Measurements from ENCODE around the gene MRPS27. TPM values are rescaled to one million over a fixed set of nuclear protein-coding genes. Genes with fewer than 3 reads are reported as not detected.

MRPS27 gene
- 71.3 and 71.7 TPM in 2 replicates for total RNA-seq
- 38.9 TPM for polyA plus RNA-seq (2012)

DNA sequence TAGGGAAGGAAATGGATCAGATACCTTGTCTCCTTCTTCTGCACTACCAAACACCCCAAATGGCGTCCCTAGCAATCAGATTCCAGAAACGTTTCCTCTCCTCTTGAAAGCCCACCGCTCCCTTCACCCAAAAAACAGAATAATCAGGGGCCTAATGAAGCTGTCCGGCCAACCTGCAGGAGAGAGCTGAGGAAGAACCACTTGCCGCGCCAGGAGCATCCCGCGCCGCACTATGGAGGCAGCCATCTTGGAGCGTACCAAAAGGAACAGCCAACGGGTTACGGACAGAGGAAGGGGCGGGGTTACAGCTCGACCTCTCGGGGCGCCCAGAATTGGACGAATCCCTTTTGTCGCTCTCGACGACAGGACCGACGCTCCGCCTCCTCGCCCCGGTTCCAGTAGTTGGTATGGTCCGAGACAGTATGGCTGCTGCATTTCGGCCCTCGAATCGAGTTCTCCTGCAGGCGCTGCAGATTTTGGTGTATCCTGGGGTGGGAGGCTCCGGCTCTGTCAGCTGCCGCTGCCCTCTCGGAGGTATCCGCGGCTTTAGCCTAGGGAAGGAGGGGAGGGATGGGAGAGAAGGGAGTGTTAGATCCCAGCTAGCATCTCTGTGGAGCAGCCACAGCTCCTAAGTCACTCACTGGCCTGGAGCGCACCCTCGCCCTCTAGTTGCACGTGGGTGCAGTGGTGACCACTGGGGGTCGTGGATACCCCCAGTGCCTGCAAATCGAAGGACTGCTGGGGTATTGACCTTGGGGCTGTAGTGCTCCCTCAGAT, at the start of gene MRPS27, which contains the start of gene PTCD2:
Gene MRPS27, minus strand, starts transcription at position 265 of the 777 bp plus-strand sequence. Its CDS starts 19 bp downstream, at position 246.
Gene PTCD2, plus strand, starts transcription at position 398 of the 777 bp plus-strand sequence. Its CDS starts 10 bp downstream, at position 408.
- DNase-seq (ENCODE audit: low read depth) = peak; percentile 99

DNA sequence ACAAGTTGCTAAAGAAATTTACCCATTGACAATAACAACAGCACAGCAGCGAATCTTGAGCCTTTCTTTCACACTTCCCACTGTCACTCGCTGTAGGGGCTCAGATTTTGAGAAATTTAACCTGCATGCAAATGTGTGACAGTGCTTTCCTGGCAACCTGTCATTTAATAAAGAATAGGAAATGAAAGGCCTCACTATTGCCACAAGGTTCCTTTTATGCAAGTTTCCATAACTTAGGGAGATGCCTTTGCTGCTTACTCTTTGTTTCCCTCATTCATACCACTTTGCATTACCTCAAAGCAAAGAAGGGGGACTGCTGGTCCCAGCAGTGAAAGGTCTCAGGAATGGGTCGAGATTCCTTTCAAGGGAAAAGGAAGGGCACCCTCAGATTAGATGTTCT, 49.7 kb upstream of the MRPS27 start:
- no peak for DNase-seq (ENCODE audit: low read depth)

DNA sequence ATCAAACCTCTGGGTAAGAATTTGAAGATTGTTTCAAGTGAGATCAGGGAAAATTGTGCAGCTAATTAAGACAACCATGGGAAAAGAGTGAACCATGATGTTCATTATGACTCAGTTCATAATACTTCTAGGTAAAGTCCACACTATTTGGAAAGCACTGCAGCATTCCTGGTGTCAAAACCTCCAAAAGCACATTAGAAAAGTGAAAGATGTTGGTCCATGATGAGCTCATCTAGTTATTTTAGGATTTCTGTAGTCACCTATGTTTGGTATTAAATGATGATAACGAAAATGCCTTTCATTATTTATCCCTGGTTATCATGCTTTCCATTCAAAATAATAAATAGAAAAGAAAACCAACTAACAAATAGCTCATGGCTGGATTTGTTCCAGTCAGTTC, 49.3 kb upstream of the MRPS27 start:
- DNase-seq (ENCODE audit: low read depth) = no peak

DNA sequence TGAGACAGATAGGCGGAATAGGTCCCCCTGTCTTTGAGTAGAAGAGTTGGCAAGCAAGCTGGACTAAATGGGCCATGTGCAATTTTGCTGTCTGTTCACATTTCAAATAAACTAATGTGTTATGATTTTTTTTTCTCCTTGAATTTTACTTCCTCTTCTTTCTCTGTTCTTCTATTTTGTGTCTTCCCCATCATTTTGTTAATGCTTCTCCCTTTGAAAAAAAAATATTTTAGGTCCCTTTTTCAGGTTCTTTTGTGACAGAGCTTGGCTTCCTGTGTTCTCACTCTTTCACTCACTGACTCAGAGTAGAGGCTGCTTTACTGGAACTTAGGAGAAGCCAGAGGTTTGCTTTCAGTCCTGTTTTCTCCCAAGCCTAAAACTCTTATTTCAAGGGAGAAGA, 48.2 kb upstream of the MRPS27 start:
- no peak for DNase-seq (ENCODE audit: low read depth)

DNA sequence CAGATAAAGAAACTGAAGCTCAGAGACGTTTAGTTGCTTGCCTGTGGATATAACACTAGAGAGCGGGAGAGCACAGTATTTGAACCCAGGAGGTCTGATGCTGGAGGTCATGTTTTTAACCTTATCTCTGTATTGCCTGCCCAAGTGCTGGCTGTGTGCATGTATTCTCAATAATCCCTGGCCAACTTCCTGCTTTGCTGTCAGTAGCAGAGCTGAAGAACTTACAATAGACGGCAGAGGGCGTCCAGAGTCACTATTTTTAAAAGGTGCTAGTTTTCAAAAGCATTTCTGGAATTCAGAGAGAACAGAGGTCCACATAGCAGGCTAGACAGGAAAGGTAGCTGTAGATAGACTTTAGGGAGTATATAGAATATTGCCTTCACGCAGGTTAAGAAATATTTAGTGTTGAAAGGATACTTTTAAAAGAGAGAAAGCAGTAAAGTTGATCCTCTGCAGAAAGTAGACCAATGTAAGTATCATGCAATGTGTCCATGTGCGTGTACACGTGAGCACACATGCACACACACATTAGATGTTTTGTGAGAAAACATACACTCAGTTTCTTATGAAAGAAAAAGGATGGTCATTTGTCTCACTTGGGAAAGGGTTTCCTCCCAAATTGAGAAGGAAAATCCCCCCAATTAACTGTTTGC, 46.4 kb upstream of the MRPS27 start:
- peak; percentile 86 for DNase-seq (ENCODE audit: low read depth)

DNA sequence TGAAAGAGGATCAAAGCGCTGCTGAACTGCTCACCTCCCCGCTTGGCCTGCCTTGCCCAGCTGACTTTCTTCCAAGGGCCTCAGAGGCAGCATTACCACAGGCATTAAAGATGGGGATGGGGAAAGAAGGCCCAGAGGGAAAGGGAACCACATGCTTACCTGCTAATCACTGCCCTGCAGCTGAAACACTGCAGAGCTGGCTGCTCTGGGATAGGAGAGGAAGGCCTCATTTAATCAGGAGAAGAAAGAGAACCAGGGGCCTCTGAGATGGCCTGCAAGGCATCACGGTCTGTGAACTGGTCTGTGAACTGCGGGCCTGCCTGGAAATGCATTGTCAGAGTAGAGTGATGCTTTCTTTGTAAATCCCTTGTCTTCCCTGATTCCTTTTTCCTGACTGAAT, 44.9 kb upstream of the MRPS27 start:
- no peak for DNase-seq (ENCODE audit: low read depth)

DNA sequence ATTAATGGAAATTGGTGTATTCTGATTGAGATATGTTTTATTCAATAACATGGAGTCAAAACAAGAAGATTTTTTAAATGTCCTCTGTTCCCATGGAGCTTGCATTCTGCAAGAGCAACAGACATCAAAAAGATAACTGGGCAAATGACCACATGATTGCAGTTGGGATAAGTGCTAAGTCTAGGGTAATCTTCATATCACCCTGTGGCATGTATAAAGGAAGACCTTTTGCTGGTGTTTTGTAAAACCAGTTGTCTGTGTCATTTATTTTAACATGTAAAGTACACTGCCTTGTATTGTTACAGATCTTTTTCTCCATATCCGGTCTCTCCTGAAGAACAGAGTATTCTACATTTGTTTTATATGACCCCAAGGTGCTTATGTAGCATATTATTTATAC, 44.1 kb upstream of the MRPS27 start:
- peak; percentile 67 for DNase-seq (ENCODE audit: low read depth)

DNA sequence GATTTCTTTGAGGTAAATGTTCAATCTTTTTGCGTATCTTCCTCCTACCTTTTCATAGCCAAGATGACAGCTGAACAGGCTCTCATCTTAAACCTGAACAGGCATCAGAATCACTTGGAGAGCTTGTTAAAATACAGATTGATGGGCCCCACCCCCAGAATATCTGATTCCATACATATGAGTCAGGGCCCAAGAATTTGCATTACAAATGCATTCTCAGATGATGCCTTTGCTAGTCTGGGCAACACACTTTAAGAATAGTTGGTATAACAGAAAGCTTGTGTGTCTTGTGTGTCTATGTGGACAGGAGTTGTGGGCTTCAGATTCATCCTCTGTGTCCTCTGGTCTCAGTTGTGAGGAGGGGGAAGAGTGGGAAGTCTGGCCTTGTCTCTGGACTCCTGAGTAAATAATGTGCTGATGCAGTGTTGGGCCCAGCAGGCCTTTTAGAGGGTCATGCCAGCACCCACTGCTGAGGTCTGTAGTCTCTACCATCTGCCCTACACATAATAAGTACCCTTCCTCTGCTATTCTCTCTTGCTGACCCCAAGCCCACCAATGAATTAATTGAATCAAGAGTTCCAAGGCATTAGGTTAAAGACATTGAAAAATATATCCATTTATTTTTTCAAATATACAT, 43.2 kb upstream of the MRPS27 start:
- DNase-seq (ENCODE audit: low read depth) = peak; percentile 78

DNA sequence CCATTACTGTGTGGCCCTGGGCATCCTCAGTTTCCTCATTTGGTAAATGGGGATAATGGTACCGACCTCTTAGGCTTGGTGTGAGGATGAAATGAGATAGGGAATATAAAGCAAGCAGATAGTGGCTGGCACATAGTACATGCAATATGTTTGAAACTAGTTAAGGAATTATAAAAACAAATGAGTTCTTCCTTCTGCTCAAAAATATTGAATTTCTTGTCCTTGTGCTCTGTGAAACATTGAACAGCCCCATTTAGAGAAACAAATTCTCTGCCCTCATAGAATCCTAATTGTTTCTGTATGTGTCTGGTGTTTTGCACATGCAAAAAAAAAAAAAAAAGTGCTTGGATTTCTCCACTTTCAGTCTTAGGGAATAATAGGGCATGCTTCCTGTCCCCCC, 39.8 kb upstream of the MRPS27 start:
- no peak for DNase-seq (ENCODE audit: low read depth)

DNA sequence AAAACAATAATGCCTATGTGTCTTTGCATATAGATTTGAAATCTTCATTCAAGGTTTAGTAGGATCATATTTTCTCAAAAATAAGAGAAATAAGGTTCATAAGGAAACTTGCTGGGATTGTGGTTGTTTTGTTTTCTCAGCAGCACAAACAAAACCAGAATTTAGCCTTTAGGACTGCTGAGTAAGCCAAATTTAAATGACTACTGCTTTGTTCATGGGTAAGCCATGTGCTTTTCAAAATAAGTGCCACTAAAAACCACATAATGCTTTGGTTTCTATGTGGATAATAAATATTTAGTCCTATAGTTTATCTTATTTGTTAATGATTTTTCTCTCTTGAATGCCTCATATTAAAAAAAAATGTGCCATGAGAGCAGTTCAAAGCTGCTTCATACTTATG, 38.9 kb upstream of the MRPS27 start:
- DNase-seq (ENCODE audit: low read depth) = no peak

DNA sequence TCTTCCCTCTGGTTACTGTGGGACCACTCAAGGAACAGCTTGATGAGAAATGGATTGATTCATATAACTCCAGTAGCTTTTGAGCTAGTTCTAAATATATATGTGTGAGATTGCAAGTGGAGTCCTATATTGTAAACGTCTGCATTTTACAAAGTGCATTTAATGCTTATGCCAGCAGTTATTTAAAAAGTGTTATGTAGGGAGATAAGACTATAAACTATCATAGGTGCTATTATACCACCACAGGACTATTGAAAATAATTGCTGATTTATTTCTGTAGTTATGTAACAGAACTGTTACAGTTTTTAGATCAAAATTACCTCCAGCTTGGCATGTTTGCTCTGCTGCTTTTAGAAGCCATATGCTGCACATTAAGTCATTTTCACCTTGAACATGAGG, 36.3 kb upstream of the MRPS27 start:
- no peak for DNase-seq (ENCODE audit: low read depth)

DNA sequence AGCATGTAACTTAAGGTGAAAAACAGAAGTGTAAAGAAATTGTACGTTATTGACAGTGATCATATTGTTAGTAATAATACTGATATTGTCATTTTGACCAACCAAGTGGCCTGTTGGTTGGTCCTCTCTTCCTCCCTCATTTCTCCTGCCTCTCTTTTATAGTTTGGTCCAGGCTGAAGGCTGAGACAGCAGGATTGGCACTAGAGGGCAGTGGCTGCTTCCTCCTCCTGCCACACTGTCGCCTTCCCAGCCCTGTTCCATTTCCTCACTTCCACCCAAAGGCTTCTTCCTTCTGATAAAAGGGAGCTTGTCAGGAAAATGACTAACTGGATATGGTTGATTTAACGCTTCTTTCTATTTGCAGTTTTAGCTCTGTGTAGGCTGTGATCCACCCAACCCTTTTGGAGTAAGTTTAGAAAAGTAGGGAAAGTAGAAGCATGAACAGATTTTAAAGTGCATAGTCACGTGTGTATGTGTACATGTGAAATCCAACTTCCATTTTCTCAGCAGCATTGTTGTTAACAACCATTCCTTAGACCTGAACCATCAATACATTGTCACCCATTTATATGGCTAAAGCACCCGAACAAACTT, 35.8 kb upstream of the MRPS27 start:
- DNase-seq (ENCODE audit: low read depth) = peak; percentile 75

DNA sequence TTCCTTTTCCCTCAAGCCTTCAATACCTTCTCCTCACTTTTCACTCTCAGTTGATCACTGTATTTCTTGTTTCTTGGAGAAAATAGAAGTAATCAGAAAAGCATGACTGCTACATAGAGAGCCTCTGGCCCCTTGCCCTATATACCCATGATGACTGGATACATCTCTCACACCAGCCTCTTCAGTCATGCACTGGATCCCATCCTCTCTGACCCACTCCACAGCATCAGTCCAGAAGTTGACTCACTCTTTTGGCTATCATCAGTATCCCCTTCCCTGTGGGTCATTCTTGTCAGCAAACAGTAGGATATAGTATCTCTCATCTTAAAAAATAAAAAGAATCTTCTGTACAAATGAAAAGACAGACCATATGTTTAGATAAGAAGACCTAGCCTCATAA, 33.0 kb upstream of the MRPS27 start:
- no peak for DNase-seq (ENCODE audit: low read depth)

DNA sequence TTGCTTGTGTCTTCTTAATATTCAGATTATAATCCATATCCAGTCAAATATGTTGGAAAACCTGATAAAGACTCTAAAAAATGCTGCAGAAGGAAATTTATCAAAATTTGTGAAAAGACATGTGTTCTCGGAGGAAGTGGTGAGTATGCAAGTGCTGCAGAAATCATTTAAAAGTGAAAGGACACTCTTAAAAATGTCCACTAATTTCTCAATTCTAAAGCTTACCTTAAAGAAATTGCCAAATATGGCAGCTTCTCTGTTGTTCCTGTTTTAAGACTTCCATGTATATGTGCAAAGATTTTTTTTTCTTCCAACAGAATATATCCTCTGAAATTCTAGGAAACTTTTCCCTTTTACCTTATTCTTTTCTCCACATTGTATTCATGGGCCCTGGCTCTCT, 32.6 kb upstream of the MRPS27 start:
- DNase-seq (ENCODE audit: low read depth) = no peak

DNA sequence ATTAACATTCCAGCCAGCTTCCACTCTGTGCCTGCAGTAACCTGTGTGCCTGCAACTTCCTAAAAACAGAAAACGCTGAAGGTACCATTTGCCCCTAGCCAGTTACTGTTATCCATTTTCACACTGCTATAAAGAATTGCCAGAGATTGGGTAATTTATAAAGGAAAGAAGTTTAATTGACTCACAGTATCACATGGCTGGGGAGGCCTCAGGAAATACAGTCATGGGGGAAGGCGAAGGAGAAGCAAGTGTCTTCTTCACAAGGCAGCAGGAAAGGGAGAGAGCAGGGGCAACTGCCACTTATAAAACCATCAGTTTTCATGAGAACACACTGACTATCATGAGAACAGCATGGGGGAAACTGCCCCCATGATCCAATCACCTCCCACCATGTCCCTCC, 31.3 kb upstream of the MRPS27 start:
- no peak for DNase-seq (ENCODE audit: low read depth)

DNA sequence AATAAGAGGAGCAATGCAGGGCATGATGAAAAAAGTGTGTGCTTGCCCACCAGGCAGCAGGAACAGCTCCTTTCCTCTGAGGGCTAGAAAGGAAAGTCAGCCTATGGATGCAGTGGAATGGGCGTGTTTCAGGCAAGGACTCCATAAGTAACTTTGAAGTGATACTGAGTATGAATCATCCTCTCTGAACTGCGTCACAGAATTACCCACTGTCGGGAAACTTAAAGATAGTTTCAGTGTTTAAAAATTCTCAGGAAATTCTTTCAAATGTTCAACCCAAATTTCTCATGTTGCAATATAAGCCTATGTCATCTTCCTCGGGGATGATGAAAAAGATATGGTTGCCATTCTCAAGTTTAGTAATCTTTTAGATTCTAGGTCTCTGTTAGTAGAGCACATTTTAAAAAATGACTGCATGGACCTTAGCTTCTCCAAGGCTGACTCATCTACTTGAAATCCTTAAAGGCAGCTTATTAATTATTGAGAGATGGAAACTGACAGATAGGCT, 27.8 kb upstream of the MRPS27 start:
- DNase-seq (ENCODE audit: low read depth) = no peak

DNA sequence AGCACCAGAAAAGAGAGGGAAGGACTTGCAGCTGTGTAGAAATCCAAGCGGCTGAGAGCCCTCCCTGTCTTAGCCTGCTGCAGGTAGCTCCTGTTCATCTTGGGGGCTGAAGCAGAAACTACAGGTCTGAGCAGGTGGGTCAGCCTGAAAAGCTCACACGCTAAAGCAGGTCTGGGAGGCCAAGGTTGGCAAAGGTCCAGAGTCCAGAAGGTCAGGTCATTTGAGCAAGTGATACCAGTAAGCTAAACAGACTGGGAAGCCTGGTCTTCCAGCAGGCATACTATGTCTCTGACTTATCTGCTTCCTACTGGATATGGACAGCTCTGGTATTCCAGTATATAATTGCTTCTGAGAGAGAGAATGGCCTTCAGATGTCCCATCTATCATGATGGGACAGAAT, 26.4 kb upstream of the MRPS27 start:
- DNase-seq (ENCODE audit: low read depth) = no peak

DNA sequence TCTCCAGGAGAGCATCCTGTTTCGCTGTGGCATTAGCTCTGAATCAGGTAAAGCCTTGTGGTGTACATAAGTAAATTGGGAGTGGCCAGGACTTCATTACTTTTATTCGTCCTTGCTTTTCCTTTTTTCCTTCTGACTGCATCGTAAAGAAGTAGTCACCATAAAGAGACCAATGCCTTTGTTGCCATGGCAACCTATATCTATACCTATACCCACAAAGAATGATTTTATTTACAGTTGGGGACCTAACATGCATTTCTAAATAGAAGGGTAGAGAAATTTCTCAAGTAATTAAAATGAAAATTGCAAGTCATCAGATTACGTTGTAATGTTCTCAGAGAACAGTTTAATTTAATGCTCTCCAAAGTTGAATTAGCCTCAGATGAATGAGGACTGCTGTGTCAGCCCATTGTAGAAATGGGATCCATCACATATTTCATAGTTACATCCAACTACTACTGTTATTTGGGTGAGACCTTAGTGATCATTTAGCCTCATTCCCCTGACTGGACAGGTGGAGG, 18.7 kb upstream of the MRPS27 start:
- DNase-seq (ENCODE audit: low read depth) = no peak

DNA sequence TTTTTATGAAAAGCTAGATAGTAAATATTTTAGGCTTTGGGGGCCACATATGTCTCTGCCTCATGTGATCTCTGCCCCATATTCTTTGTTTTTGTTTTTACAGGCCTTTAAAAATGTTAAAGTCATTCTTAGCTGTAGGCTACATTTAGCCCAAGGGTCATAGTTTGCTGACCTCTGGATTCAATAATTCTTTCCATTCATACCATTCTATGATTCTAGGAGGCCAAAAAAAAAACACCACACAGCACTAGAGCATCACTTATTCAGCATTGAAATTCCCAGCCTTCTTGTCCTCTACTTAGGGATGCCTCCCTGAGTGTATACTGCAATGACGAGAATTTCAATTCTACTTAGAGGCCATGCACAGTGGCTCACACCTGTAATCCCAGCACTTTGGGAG, 17.1 kb upstream of the MRPS27 start:
- no peak for DNase-seq (ENCODE audit: low read depth)

DNA sequence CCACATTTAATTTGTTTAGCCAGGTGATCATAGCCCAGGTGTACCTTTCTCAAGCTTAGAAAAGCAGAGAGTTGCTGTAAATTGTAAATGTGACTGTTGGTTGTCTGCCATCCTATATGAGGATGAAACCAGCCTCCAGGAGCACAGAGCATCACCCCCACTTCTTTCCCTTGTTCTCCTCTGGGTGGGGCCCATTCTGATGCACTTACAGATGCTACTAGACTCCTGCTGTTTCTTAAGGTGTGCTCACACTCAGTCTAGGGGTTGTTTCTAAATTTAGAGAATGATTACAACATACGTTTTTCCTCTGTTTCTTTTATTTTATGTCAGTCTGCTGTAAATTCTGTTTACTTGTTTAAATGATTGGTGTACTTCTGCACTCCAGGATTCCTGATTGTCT, 10.7 kb upstream of the MRPS27 start:
- no peak for DNase-seq (ENCODE audit: low read depth)

DNA sequence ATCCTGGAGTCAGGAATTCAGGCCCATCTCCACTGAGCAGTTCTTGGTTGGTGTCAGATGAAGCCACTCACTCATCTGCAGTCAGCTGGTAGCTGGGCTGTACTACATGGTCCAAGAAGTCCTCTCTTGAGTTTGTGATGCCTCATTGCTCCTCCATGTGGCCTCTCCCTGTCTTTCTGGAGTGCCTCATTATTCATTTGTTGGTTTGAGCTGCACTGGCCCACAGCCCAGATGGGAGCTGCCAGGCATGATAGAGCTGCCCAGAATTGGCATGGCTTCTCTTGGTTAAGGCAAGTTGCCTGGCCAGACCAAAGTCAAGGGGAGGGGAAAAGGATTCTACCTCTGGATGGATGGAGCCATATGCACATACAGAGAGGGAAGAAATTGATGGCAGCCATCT, 8.1 kb upstream of the MRPS27 start:
- peak; percentile 97 for DNase-seq (ENCODE audit: low read depth)

DNA sequence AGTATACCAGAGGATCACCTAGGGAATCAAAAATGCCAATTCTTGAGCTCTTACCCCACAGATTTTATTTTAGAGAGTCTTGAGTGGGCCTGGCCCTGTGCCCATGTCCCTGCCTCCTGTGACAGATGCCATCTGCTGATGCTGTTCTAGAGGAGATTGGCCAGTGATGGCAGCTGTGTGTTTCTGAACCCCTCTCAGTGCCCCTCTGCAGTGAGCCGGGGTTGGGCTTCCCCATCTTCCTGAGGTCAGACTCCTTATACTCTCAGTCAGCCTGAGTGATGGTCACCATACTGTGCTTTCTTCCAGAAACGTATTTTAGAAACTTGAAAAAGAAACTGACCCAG, 6.2 kb upstream of the MRPS27 start:
- no peak for DNase-seq (ENCODE audit: low read depth)
